ENCODE results near the gene COL15A1. TPM values are rescaled to one million over a fixed set of nuclear protein-coding genes. Genes with fewer than 3 reads are reported as not detected.
"Not testable (repeated sequence)": the region's sequence is repeated elsewhere in the genome, so short reads cannot be mapped to it uniquely, and the experiment has no call there.

COL15A1 gene
- total RNA-seq, 6 experiments from 2014 or later = 0.07 to 0.58 (median 0.11) TPM; not detected in 2

GRCh38 chr9:99093492-99093791 is 149.7 kb downstream of the COL15A1 start:
- Histone ChIP-seq H3K4me3 (no peak overlapping the region), H3K27ac (no peak overlapping the region), H3K36me3 (no peaks in the 10 kb centered on the region), H3K4me1 (no peaks in the 10 kb centered on the region), H3K9me3 (no peaks in the 10 kb centered on the region), H3K27me3 (no peaks in the 10 kb centered on the region)
- TF ChIP-seq CTCF (IDR thresholded peaks at IDR 0.05) (no peak), POLR2A (IDR thresholded peaks at IDR 0.05) (no peak)
- no CpG with 5 or more reads among the region's 3 CpGs for WGBS (ENCODE audit: insufficient coverage, low coverage, low lambda C conversion rate, missing lambda C conversion rate)
- DNase-seq = no peak
- intact Hi-C loops (cut with DNase I) = no loop called here
- ATAC-seq = no peak

GRCh38 chr9:99095565-99095964 is 151.9 kb downstream of the COL15A1 start:
- ATAC-seq = no peak
- DNase-seq = no peak
- 51% methylated on average over 3 of the region's 3 CpGs for WGBS (ENCODE audit: insufficient coverage, low coverage, low lambda C conversion rate, missing lambda C conversion rate)
- no peaks in the 10 kb centered on the region for H3K9me3 ChIP-seq
- no peak overlapping the region for H3K27ac ChIP-seq
- no peaks in the 10 kb centered on the region for H3K36me3 ChIP-seq
- no peak overlapping the region for H3K4me3 ChIP-seq
- TF ChIP-seq CTCF (IDR thresholded peaks at IDR 0.05) = no peak
- no peak for TF ChIP-seq POLR2A (IDR thresholded peaks at IDR 0.05)
- H3K4me1 ChIP-seq = no peaks in the 10 kb centered on the region
- no peaks in the 10 kb centered on the region for H3K27me3 ChIP-seq
- intact Hi-C loops (cut with DNase I) = no loop called here

GRCh38 chr9:99096409-99096808 is 152.7 kb downstream of the COL15A1 start:
- TF ChIP-seq POLR2A (IDR thresholded peaks at IDR 0.05) (no peak), CTCF (IDR thresholded peaks at IDR 0.05) (no peak)
- Histone ChIP-seq H3K27me3 (no peaks in the 10 kb centered on the region), H3K9me3 (no peaks in the 10 kb centered on the region), H3K36me3 (no peaks in the 10 kb centered on the region), H3K27ac (no peak overlapping the region), H3K4me3 (no peak overlapping the region), H3K4me1 (no peaks in the 10 kb centered on the region)
- DNase-seq (no peak), ATAC-seq (no peak)
- WGBS (ENCODE audit: insufficient coverage, low coverage, low lambda C conversion rate, missing lambda C conversion rate) = 61% methylated on average over 3 of the region's 3 CpGs
- intact Hi-C loops (cut with DNase I) = no loop called here

- H3K27me3 ChIP-seq; H3K9me3 ChIP-seq; H3K27ac ChIP-seq; H3K4me3 ChIP-seq; H3K36me3 ChIP-seq; H3K4me1 ChIP-seq; intact Hi-C loops (cut with DNase I); DNase-seq; ATAC-seq: not testable (repeated sequence)
- 67% methylated on average over 5 of the region's 5 CpGs for WGBS (ENCODE audit: insufficient coverage, low coverage, low lambda C conversion rate, missing lambda C conversion rate)
Measured at GRCh38 chr9:99099806-99100585, 156.3 kb downstream of the COL15A1 start.

GRCh38 chr9:99101271-99101670 is 157.6 kb downstream of the COL15A1 start:
- Histone ChIP-seq H3K27me3 (no peaks in the 10 kb centered on the region), H3K9me3 (no peaks in the 10 kb centered on the region), H3K4me1 (peaks cover 0 to 9% (median 0%) of the 10 kb centered on the region in 4 donors), H3K36me3 (no peaks in the 10 kb centered on the region), H3K27ac (no peak overlapping the region), H3K4me3 (no peak overlapping the region)
- no peak for DNase-seq
- 96% methylated on average over 3 of the region's 5 CpGs for WGBS (ENCODE audit: insufficient coverage, low coverage, low lambda C conversion rate, missing lambda C conversion rate)
- no peak for TF ChIP-seq CTCF (IDR thresholded peaks at IDR 0.05)
- no peak for TF ChIP-seq POLR2A (IDR thresholded peaks at IDR 0.05)
- intact Hi-C loops (cut with DNase I) = no loop called here
- no peak for ATAC-seq
